Neutrophil (primary cell): ENCODE data around the gene FOXN4.

Source experiments
- H3K27ac ChIP-seq: fragments of 200-600 bp; sonication (generic); 2 replicates; pipeline ENCODE4 v1.5.1; 2016; ENCODE audit warnings: mild to moderate bottlenecking, moderate library complexity
- H3K27me3 ChIP-seq: fragments of 200-600 bp; sonication (generic); 2 replicates; pipeline ENCODE4 v1.6.0; 2016; ENCODE audit warnings: mild to moderate bottlenecking
- H3K36me3 ChIP-seq: fragments of 200-600 bp; sonication (generic); 2 replicates; pipeline ENCODE4 v1.5.1; 2017
- H3K4me1 ChIP-seq, 2 experiments: fragments of 200-600 bp in 1 of 2; sonication (generic) in 1 of 2; 1 replicate in 1 of 2; 2 replicates in 1 of 2; pipeline versions ENCODE4 v1.5.1 to v1.6.1; 2013 to 2016; ENCODE audit warnings: low read depth in 1 of 2, low read length in 1 of 2, mild to moderate bottlenecking in 1 of 2, moderate library complexity in 1 of 2; ENCODE audit not compliant: control insufficient read depth in 1 of 2, insufficient read depth in 1 of 2
- H3K4me3 ChIP-seq, 2 experiments: fragments of 200-600 bp in 1 of 2; sonication (generic) in 1 of 2; 1 replicate in 1 of 2; 2 replicates in 1 of 2; pipeline ENCODE4 v1.5.1; 2013 to 2016; ENCODE audit warnings: low read depth in 1 of 2, low read length in 1 of 2, mild to moderate bottlenecking in 1 of 2, moderate library complexity in 1 of 2
- H3K9me3 ChIP-seq: fragments of 200-600 bp; sonication (generic); 2 replicates; pipeline ENCODE4 v1.5.1; 2016
- CTCF ChIP-seq: fragments of 200-600 bp; sonication (generic); IDR thresholded peaks from 2 replicates; pipeline ENCODE4 v1.5.1; 2016; ENCODE audit warnings: antibody characterized with exemption

FOXN4 gene

DNA sequence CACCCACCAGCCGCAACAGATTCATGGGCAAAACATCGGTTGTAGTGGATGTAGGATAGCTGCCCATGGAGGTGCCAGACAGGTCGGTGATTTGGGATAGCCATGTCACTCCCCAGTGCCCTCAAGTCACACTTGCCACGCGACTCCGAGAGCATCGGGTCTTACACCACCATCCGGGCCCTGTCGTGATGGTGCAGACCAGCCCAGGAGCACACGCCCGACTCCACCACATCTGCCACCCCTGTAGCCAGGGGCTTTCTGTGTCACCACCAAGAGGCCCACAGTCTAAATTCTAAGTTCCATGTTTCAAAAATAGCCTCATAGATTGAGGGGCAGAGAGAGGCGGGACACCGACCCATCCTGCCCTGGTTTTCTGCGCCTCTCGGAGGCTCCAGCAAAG, 18.0 kb downstream of the FOXN4 start:
- H3K4me3 ChIP-seq = no peak overlapping the region
- H3K4me1 ChIP-seq = no peaks in the 10 kb centered on the region
- TF ChIP-seq CTCF = no peak
- H3K27ac ChIP-seq = no peak overlapping the region
- no peaks in the 10 kb centered on the region for H3K9me3 ChIP-seq
- H3K27me3 ChIP-seq = peaks cover 54% of the 10 kb centered on the region
- no peaks in the 10 kb centered on the region for H3K36me3 ChIP-seq

DNA sequence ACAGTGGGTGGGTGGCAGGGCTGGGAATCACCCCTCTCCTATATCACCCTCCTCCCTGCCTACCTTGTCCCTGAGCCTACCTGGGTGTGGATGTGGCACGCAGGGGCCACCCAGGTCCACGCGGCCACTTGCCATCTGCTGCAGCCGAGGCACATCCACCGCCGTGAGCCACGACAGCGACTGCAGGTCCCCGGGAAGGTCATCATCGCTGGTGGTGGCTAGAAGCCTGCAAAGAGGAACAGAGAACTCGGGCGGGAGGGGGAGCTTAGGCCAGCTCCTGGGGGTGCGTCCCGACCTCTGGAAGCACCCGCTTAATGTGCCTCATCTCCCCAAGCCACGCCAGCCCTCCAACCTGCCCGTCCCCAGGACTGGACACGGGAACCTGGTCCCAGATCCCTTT, 19.0 kb downstream of the FOXN4 start:
- Histone ChIP-seq H3K27me3 (peaks cover 54% of the 10 kb centered on the region), H3K4me3 (no peak overlapping the region), H3K4me1 (no peaks in the 10 kb centered on the region), H3K9me3 (no peaks in the 10 kb centered on the region), H3K36me3 (no peaks in the 10 kb centered on the region), H3K27ac (no peak overlapping the region)
- no peak for TF ChIP-seq CTCF

DNA sequence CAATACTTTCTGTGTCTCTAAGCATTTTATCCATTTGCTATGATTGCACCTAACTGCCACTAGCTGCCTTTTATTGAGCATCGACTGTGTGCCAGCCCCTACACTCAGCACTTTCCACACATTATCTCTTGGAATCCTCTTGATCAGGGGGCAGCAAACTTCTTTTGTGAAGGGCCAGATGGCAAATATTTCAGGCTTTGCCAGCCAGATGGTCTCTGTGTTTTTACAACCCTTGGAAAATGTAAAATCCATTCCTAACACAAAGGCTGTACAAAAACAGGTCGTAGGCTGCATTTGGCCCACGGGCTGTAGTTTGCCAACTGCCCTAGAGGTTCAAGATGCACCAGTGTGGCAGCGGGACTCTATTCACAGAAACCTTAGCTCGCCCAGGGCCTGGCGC, 19.5 kb downstream of the FOXN4 start:
- Histone ChIP-seq H3K27me3 (peaks cover 54% of the 10 kb centered on the region), H3K36me3 (no peaks in the 10 kb centered on the region)
- no peak for TF ChIP-seq CTCF

GRCh38 chr12:109289004-109289403, 20.1 kb downstream of the FOXN4 start:
- Histone ChIP-seq H3K27me3 (peaks cover 48% of the 10 kb centered on the region), H3K4me1 (no peaks in the 10 kb centered on the region), H3K36me3 (no peaks in the 10 kb centered on the region), H3K9me3 (no peaks in the 10 kb centered on the region), H3K4me3 (no peak overlapping the region), H3K27ac (no peak overlapping the region)
- TF ChIP-seq CTCF = no peak

More for the DNA sequence above, 19.5 kb downstream of the FOXN4 start:
- H3K27ac ChIP-seq = no peak overlapping the region
- H3K4me3 ChIP-seq = no peak overlapping the region
- no peaks in the 10 kb centered on the region for H3K4me1 ChIP-seq
- no peaks in the 10 kb centered on the region for H3K9me3 ChIP-seq

GRCh38 chr12:109288571-109288970, 20.5 kb downstream of the FOXN4 start:
- H3K36me3 ChIP-seq = no peaks in the 10 kb centered on the region
- H3K27me3 ChIP-seq = peaks cover 44% of the 10 kb centered on the region
- H3K4me1 ChIP-seq = no peaks in the 10 kb centered on the region
- no peak overlapping the region for H3K4me3 ChIP-seq
- TF ChIP-seq CTCF = no peak
- H3K27ac ChIP-seq = no peak overlapping the region
- no peaks in the 10 kb centered on the region for H3K9me3 ChIP-seq

GRCh38 chr12:109287811-109288469, 21.1 kb downstream of the FOXN4 start:
- Histone ChIP-seq H3K36me3 (no peaks in the 10 kb centered on the region), H3K9me3 (no peaks in the 10 kb centered on the region), H3K4me3 (no peak overlapping the region), H3K27me3 (peaks cover 38% of the 10 kb centered on the region), H3K4me1 (no peaks in the 10 kb centered on the region), H3K27ac (no peak overlapping the region)
- no peak for TF ChIP-seq CTCF
